ENCODE measurements around the gene FBLN1. TPM values are rescaled to one million over a fixed set of nuclear protein-coding genes. Genes with fewer than 3 reads are reported as not detected.
"Not testable (repeated sequence)": the region's sequence is repeated elsewhere in the genome, so short reads cannot be mapped to it uniquely, and the experiment has no call there.

FBLN1 gene
- total and polyA plus RNA-seq, 12 donors = 31.3 to 126 (median 51.0) TPM

GRCh38 chr22:45553351-45554039 is 50.8 kb downstream of the FBLN1 start:
- DNase-seq (peak; percentile 78 to 84), ATAC-seq (peak; percentile 47 to 81 (median 68))
- 22 to 28% methylated on average over 23 of the region's 23 CpGs for WGBS, 2 donors
- H3K36me3 ChIP-seq = peaks cover 0 to 13% (median 0%) of the 10 kb centered on the region in 9 donors
- no peak overlapping the region for H3K4me3 ChIP-seq
- peak; percentile 77 to 95 (median 92) for TF ChIP-seq CTCF (IDR thresholded peaks at IDR 0.05)
- H3K27ac ChIP-seq = peak overlapping the region; percentile 69 to 86 (median 76)
- H3K27me3 ChIP-seq = peaks cover 0 to 4% (median 0%) of the 10 kb centered on the region in 7 donors
- peaks cover 5 to 53% (median 35%) of the 10 kb centered on the region in 9 donors for H3K4me1 ChIP-seq
- no peaks in the 10 kb centered on the region for H3K9me3 ChIP-seq
- intact Hi-C loops (cut with DNase I) = loop anchor here (1.0 to 5.0 kb wide), 12 partner anchors 36 to 286 kb away; no protein-coding TSS in a partner anchor

- WGBS, 2 donors = 54% methylated on average over 16 of the region's 16 CpGs
- H3K9me3 ChIP-seq = no peaks in the 10 kb centered on the region
- peaks cover 5 to 48% (median 35%) of the 10 kb centered on the region in 9 donors for H3K4me1 ChIP-seq
- DNase-seq = no peak
- TF ChIP-seq CTCF (IDR thresholded peaks at IDR 0.05) = peak in 3 of 9 donors; percentile 6 to 9 (median 7)
- peak in 1 of 8 donors; percentile 4 for ATAC-seq
- peaks cover 0 to 4% (median 0%) of the 10 kb centered on the region in 7 donors for H3K27me3 ChIP-seq
- peaks cover 0 to 10% (median 0%) of the 10 kb centered on the region in 9 donors for H3K36me3 ChIP-seq
- peak overlapping the region in 6 of 10 donors; percentile 9 to 86 (median 74) for H3K27ac ChIP-seq
- H3K4me3 ChIP-seq = no peak overlapping the region
- intact Hi-C loops (cut with DNase I) = loop anchor here in 6 of 10 donors (2.0 to 5.0 kb wide), 5 partner anchors 37 to 287 kb away; no protein-coding TSS in a partner anchor
Measured at GRCh38 chr22:45554040-45554406, 51.3 kb downstream of the FBLN1 start.

- DNase-seq (no peak), ATAC-seq (no peak)
- intact Hi-C loops (cut with DNase I) = loop anchor here in 6 of 10 donors (2.0 to 5.0 kb wide), 5 partner anchors 38 to 288 kb away; no protein-coding TSS in a partner anchor
- Histone ChIP-seq H3K4me1 (peaks cover 5 to 45% (median 34%) of the 10 kb centered on the region in 9 donors), H3K27ac (no peak overlapping the region), H3K4me3 (no peak overlapping the region), H3K27me3 (peaks cover 0 to 4% (median 0%) of the 10 kb centered on the region in 7 donors), H3K36me3 (peaks cover 0 to 10% (median 0%) of the 10 kb centered on the region in 9 donors), H3K9me3 (peaks cover 0 to 7% (median 1%) of the 10 kb centered on the region in 11 donors)
- WGBS, 2 donors = 75 to 85% methylated on average over 19 of the region's 19 CpGs
- TF ChIP-seq CTCF (IDR thresholded peaks at IDR 0.05) = no peak
Measured at GRCh38 chr22:45554861-45555260, 52.2 kb downstream of the FBLN1 start.

GRCh38 chr22:45557926-45558325 is 55.2 kb downstream of the FBLN1 start:
- Histone ChIP-seq H3K36me3 (peaks cover 0 to 14% (median 0%) of the 10 kb centered on the region in 9 donors), H3K4me1 (peaks cover under 1 to 14% (median 12%) of the 10 kb centered on the region in 9 donors), H3K9me3 (peaks cover 0 to 19% (median 6%) of the 10 kb centered on the region in 11 donors)
- 77 to 91% methylated on average over 7 of the region's 7 CpGs for WGBS, 2 donors
- H3K4me3 ChIP-seq; ATAC-seq; H3K27me3 ChIP-seq; DNase-seq; intact Hi-C loops (cut with DNase I); H3K27ac ChIP-seq: not testable (repeated sequence)

GRCh38 chr22:45560092-45560491 is 57.4 kb downstream of the FBLN1 start:
- intact Hi-C loops (cut with DNase I); ATAC-seq; H3K27me3 ChIP-seq; H3K27ac ChIP-seq; DNase-seq; H3K4me3 ChIP-seq: not testable (repeated sequence)
- H3K9me3 ChIP-seq = peaks cover 0 to 19% (median 6%) of the 10 kb centered on the region in 11 donors
- 94 to 96% methylated on average over 3 of the region's 3 CpGs for WGBS, 2 donors
- H3K36me3 ChIP-seq = peaks cover 0 to 19% (median 0%) of the 10 kb centered on the region in 9 donors
- H3K4me1 ChIP-seq = peaks cover 0 to 10% (median 5%) of the 10 kb centered on the region in 9 donors

- DNase-seq; intact Hi-C loops (cut with DNase I); H3K27me3 ChIP-seq; H3K4me3 ChIP-seq; ATAC-seq; H3K27ac ChIP-seq: not testable (repeated sequence)
- peaks cover 0 to 20% (median 0%) of the 10 kb centered on the region in 9 donors for H3K36me3 ChIP-seq
- H3K9me3 ChIP-seq = peaks cover 0 to 19% (median 6%) of the 10 kb centered on the region in 11 donors
- WGBS, 2 donors = 93 to 98% methylated on average over 4 of the region's 4 CpGs
- H3K4me1 ChIP-seq = peaks cover 0 to 11% (median 5%) of the 10 kb centered on the region in 9 donors
Measured at GRCh38 chr22:45560761-45561160, 58.1 kb downstream of the FBLN1 start.

All from heart right ventricle (tissue), 16 donors.